KMS-11 (cell line): ENCODE data around the gene INTS7.
"Not testable (repeated sequence)": the region's sequence is repeated elsewhere in the genome, so short reads cannot be mapped to it uniquely, and the experiment has no call there.

ENCODE experiments used
- H2AFZ ChIP-seq: fragments of 200-600 bp; sonication (generic); 2 replicates; pipeline ENCODE4 v1.6.1; 2016; ENCODE audit warnings: antibody characterized with exemption, mixed run types, low read depth
- H3K27ac ChIP-seq: fragments of 200-600 bp; sonication (generic); 2 replicates; pipeline ENCODE4 v1.6.1; 2016; ENCODE audit warnings: mild to moderate bottlenecking, mixed run types
- H3K27me3 ChIP-seq: fragments of 200-600 bp; sonication (generic); 2 replicates; pipeline ENCODE4 v1.6.1; 2017; ENCODE audit warnings: mild to moderate bottlenecking, low read depth, mixed run types, moderate library complexity; ENCODE audit not compliant: insufficient read depth
- H3K36me3 ChIP-seq: fragments of 200-600 bp; sonication (generic); 2 replicates; pipeline ENCODE4 v1.6.1; 2017; ENCODE audit warnings: mild to moderate bottlenecking, mixed run types; ENCODE audit not compliant: insufficient read depth
- H3K4me1 ChIP-seq: fragments of 200-600 bp; sonication (generic); 2 replicates; pipeline ENCODE4 v1.6.1; 2016; ENCODE audit warnings: mild to moderate bottlenecking, low read depth, mixed run types; ENCODE audit not compliant: poor library complexity, severe bottlenecking
- H3K4me2 ChIP-seq: fragments of 200-600 bp; sonication (generic); 2 replicates; pipeline ENCODE4 v1.7.0; 2016; ENCODE audit warnings: mild to moderate bottlenecking, mixed run types
- H3K4me3 ChIP-seq: fragments of 200-600 bp; sonication (generic); IDR thresholded peaks from 2 replicates; pipeline ENCODE4 v1.6.1; 2017; ENCODE audit warnings: low read depth, low read length, mixed read lengths; ENCODE audit not compliant: insufficient read depth
- H3K79me2 ChIP-seq: fragments of 200-600 bp; sonication (generic); 2 replicates; pipeline ENCODE4 v1.6.1; 2016; ENCODE audit warnings: low read depth, mixed run types; ENCODE audit not compliant: insufficient read depth
- H3K9ac ChIP-seq: fragments of 200-600 bp; sonication (generic); 2 replicates; pipeline ENCODE4 v1.6.1; 2016; ENCODE audit warnings: mild to moderate bottlenecking, mixed run types
- H4K20me1 ChIP-seq: fragments of 200-600 bp; sonication (generic); 2 replicates; pipeline ENCODE4 v1.6.1; 2016; ENCODE audit warnings: mild to moderate bottlenecking, mixed run types; ENCODE audit not compliant: insufficient read depth
- CTCF ChIP-seq: fragments of 200-600 bp; sonication (generic); conservative IDR thresholded peaks from 2 replicates; pipeline ENCODE4 v1.6.1; 2017; ENCODE audit warnings: low read depth, mild to moderate bottlenecking, antibody characterized with exemption, low read length, moderate library complexity, mixed read lengths

The INTS7 gene

GRCh38 chr1:211918843-211919414 lies 116.4 kb downstream of the INTS7 start:
- no peak overlapping the region for H2AFZ ChIP-seq
- no peak overlapping the region for H3K27ac ChIP-seq
- no peak overlapping the region for H3K4me3 ChIP-seq
- no peaks in the 10 kb centered on the region for H3K27me3 ChIP-seq
- no peak for TF ChIP-seq CTCF
- no peak overlapping the region for H3K4me2 ChIP-seq
- no peaks in the 10 kb centered on the region for H3K4me1 ChIP-seq
- no peaks in the 10 kb centered on the region for H3K36me3 ChIP-seq
- H4K20me1 ChIP-seq = no peaks in the 10 kb centered on the region
- H3K79me2 ChIP-seq = no peaks in the 10 kb centered on the region
- no peak overlapping the region for H3K9ac ChIP-seq

GRCh38 chr1:211916458-211916857 lies 118.9 kb downstream of the INTS7 start:
- not testable (repeated sequence) for H4K20me1 ChIP-seq, H3K9ac ChIP-seq, H3K4me3 ChIP-seq, H3K4me2 ChIP-seq, H3K79me2 ChIP-seq, H3K27ac ChIP-seq, H3K27me3 ChIP-seq, H3K36me3 ChIP-seq, H3K4me1 ChIP-seq, H2AFZ ChIP-seq

GRCh38 chr1:211915924-211916323 lies 119.4 kb downstream of the INTS7 start:
- Histone ChIP-seq H3K4me3 (no peak overlapping the region), H3K4me1 (no peaks in the 10 kb centered on the region), H3K27me3 (no peaks in the 10 kb centered on the region), H2AFZ (no peak overlapping the region), H3K9ac (no peak overlapping the region), H4K20me1 (no peaks in the 10 kb centered on the region), H3K79me2 (no peaks in the 10 kb centered on the region), H3K36me3 (no peaks in the 10 kb centered on the region), H3K4me2 (no peak overlapping the region), H3K27ac (no peak overlapping the region)
- TF ChIP-seq CTCF = no peak

- H4K20me1 ChIP-seq = no peaks in the 10 kb centered on the region
- no peak for TF ChIP-seq CTCF
- no peaks in the 10 kb centered on the region for H3K4me1 ChIP-seq
- no peak overlapping the region for H3K27ac ChIP-seq
- no peak overlapping the region for H3K4me3 ChIP-seq
- H3K27me3 ChIP-seq = no peaks in the 10 kb centered on the region
- no peaks in the 10 kb centered on the region for H3K36me3 ChIP-seq
- H2AFZ ChIP-seq = no peak overlapping the region
- H3K79me2 ChIP-seq = no peaks in the 10 kb centered on the region
- no peak overlapping the region for H3K9ac ChIP-seq
- no peak overlapping the region for H3K4me2 ChIP-seq
These were observed 122.4 kb downstream of the INTS7 start for GRCh38 chr1:211912844-211913432.

- no peak overlapping the region for H3K4me3 ChIP-seq
- no peaks in the 10 kb centered on the region for H3K27me3 ChIP-seq
- H3K79me2 ChIP-seq = no peaks in the 10 kb centered on the region
- no peak for TF ChIP-seq CTCF
- no peaks in the 10 kb centered on the region for H4K20me1 ChIP-seq
- no peaks in the 10 kb centered on the region for H3K4me1 ChIP-seq
- H3K36me3 ChIP-seq = no peaks in the 10 kb centered on the region
- no peak overlapping the region for H3K9ac ChIP-seq
- H2AFZ ChIP-seq = no peak overlapping the region
- no peak overlapping the region for H3K4me2 ChIP-seq
- no peak overlapping the region for H3K27ac ChIP-seq
These were observed 123.3 kb downstream of the INTS7 start for GRCh38 chr1:211912038-211912437.
